SK-N-SH treated with all-trans-retinoic acid at 6 μM for 48 hours (cell line): Measurements from ENCODE around the gene UBXN2A.

Experiments used
- OSR1 ChIP-seq: fragments of 250-450 bp; sonication (Bioruptor Pico); IDR thresholded peaks from 2 replicates; pipeline ENCODE4 v1.8.0; 2022; ENCODE audit warnings: moderate library complexity, mild to moderate bottlenecking, inconsistent platforms
- PPARA ChIP-seq: fragments of 250-450 bp; sonication (Bioruptor Pico); IDR thresholded peaks from 2 replicates; pipeline ENCODE4 v1.5.0; 2020; ENCODE audit warnings: mild to moderate bottlenecking, borderline replicate concordance

GRCh38 chr2:24047703-24048033 lies 107.4 kb downstream of the UBXN2A start:
- no peak for TF ChIP-seq PPARA (CRISPR knock-in tag)
- no peak for TF ChIP-seq OSR1
